Neural cell (in vitro differentiated cells): Measurements from ENCODE around the gene TBL1X.

ENCODE experiments used
- CTCF ChIP-seq: fragments of 450-650 bp; IDR thresholded peaks from 2 replicates; pipeline ENCODE4 v1.5.1; 2014; ENCODE audit warnings: antibody characterized with exemption, mild to moderate bottlenecking, moderate library complexity; ENCODE audit not compliant: poor library complexity, severe bottlenecking
- EP300 ChIP-seq: fragments of 450-650 bp; conservative IDR thresholded peaks from 2 replicates; pipeline ENCODE4 v1.6.1; 2014; ENCODE audit warnings: antibody characterized with exemption, mild to moderate bottlenecking, moderate library complexity; ENCODE audit not compliant: poor library complexity, severe bottlenecking
- EZH2 ChIP-seq: fragments of 200-600, 300-800 bp; shearing (Covaris generic), sonication (generic); IDR thresholded peaks from 2 replicates; pipeline ENCODE4 v1.6.1; 2014; ENCODE audit warnings: antibody characterized with exemption, low read length, borderline replicate concordance, mild to moderate bottlenecking; ENCODE audit not compliant: insufficient read depth, poor library complexity, severe bottlenecking
- POLR2AphosphoS5 ChIP-seq: IDR thresholded peaks from 2 replicates; pipeline ENCODE4 v1.6.1; 2012
- REST ChIP-seq: IDR thresholded peaks from 2 replicates; pipeline ENCODE4 v1.6.1; 2012; ENCODE audit warnings: borderline replicate concordance
- SMC3 ChIP-seq: fragments of 450-650 bp; conservative IDR thresholded peaks from 2 replicates; pipeline ENCODE4 v1.6.1; 2014; ENCODE audit warnings: antibody characterized with exemption, mild to moderate bottlenecking, moderate library complexity; ENCODE audit not compliant: poor library complexity
- TAF1 ChIP-seq: IDR thresholded peaks from 2 replicates; pipeline ENCODE4 v1.6.1; 2012; ENCODE audit warnings: low read depth

- TF ChIP-seq CTCF (no peak), EZH2 (no peak), TAF1 (no peak), EP300 (no peak), POLR2AphosphoS5 (no peak), SMC3 (no peak), REST (no peak)
These were observed 90.5 kb downstream of the TBL1X start for GRCh38 chrX:9555354-9555753.
